ENCODE measurements around the gene ADAMTSL1. TPM values are rescaled to one million over a fixed set of nuclear protein-coding genes. Genes with fewer than 3 reads are reported as not detected.

Gene ADAMTSL1
- total RNA-seq, 1 experiment from 2014 or later = not detected

GRCh38 chr9:18700714-18701113 lies 226.8 kb downstream of the ADAMTSL1 start:
- no peaks in the 10 kb centered on the region for H3K27me3 Mint-ChIP-seq (ENCODE audit: unreplicated experiment)
- no peak for TF ChIP-seq CTCF (IDR thresholded peaks at IDR 0.05; ENCODE audit: unreplicated experiment)
- H3K4me1 Mint-ChIP-seq (ENCODE audit: low read depth, unreplicated experiment) = no peaks in the 10 kb centered on the region
- CTCF ChIA-PET = no interaction called here
- no peak overlapping the region for H3K27ac Mint-ChIP-seq (ENCODE audit: unreplicated experiment)
- peaks cover 7% of the 10 kb centered on the region for H3K9me3 Mint-ChIP-seq (ENCODE audit: low read depth, unreplicated experiment)
- DNase-seq = no peak
- H3K4me3 Mint-ChIP-seq (ENCODE audit: low read depth, unreplicated experiment) = no peak overlapping the region
- intact Hi-C loops (cut with micrococcal nuclease; ENCODE audit: unreplicated experiment) = no loop called here
- H3K36me3 Mint-ChIP-seq (ENCODE audit: insufficient read depth, unreplicated experiment) = no peaks in the 10 kb centered on the region
- BruUV-seq (replicated peaks) = no TSS peak

- CTCF ChIA-PET = no interaction called here
- no peak for TF ChIP-seq CTCF (IDR thresholded peaks at IDR 0.05; ENCODE audit: unreplicated experiment)
- H3K4me3 Mint-ChIP-seq (ENCODE audit: low read depth, unreplicated experiment) = no peak overlapping the region
- no peaks in the 10 kb centered on the region for H3K4me1 Mint-ChIP-seq (ENCODE audit: low read depth, unreplicated experiment)
- no peak overlapping the region for H3K27ac Mint-ChIP-seq (ENCODE audit: unreplicated experiment)
- BruUV-seq (replicated peaks) = no TSS peak
- intact Hi-C loops (cut with micrococcal nuclease; ENCODE audit: unreplicated experiment) = no loop called here
- H3K36me3 Mint-ChIP-seq (ENCODE audit: insufficient read depth, unreplicated experiment) = no peaks in the 10 kb centered on the region
- H3K9me3 Mint-ChIP-seq (ENCODE audit: low read depth, unreplicated experiment) = no peaks in the 10 kb centered on the region
- no peaks in the 10 kb centered on the region for H3K27me3 Mint-ChIP-seq (ENCODE audit: unreplicated experiment)
- DNase-seq = no peak
Measured at GRCh38 chr9:18703151-18703900, 229.4 kb downstream of the ADAMTSL1 start.

- no peaks in the 10 kb centered on the region for H3K27me3 Mint-ChIP-seq (ENCODE audit: unreplicated experiment)
- no peak overlapping the region for H3K4me3 Mint-ChIP-seq (ENCODE audit: low read depth, unreplicated experiment)
- intact Hi-C loops (cut with micrococcal nuclease; ENCODE audit: unreplicated experiment) = no loop called here
- no peaks in the 10 kb centered on the region for H3K4me1 Mint-ChIP-seq (ENCODE audit: low read depth, unreplicated experiment)
- H3K9me3 Mint-ChIP-seq (ENCODE audit: low read depth, unreplicated experiment) = no peaks in the 10 kb centered on the region
- TF ChIP-seq CTCF (IDR thresholded peaks at IDR 0.05; ENCODE audit: unreplicated experiment) = no peak
- no TSS peak for BruUV-seq (replicated peaks)
- DNase-seq = no peak
- H3K27ac Mint-ChIP-seq (ENCODE audit: unreplicated experiment) = no peak overlapping the region
- CTCF ChIA-PET = no interaction called here
- no peaks in the 10 kb centered on the region for H3K36me3 Mint-ChIP-seq (ENCODE audit: insufficient read depth, unreplicated experiment)
Measured at GRCh38 chr9:18703901-18704379, 230.0 kb downstream of the ADAMTSL1 start.

- Mint-ChIP-seq H3K27me3 (ENCODE audit: unreplicated experiment) (no peaks in the 10 kb centered on the region), H3K4me3 (ENCODE audit: low read depth, unreplicated experiment) (no peak overlapping the region), H3K9me3 (ENCODE audit: low read depth, unreplicated experiment) (no peaks in the 10 kb centered on the region), H3K36me3 (ENCODE audit: insufficient read depth, unreplicated experiment) (no peaks in the 10 kb centered on the region), H3K4me1 (ENCODE audit: low read depth, unreplicated experiment) (no peaks in the 10 kb centered on the region), H3K27ac (ENCODE audit: unreplicated experiment) (no peak overlapping the region)
- CTCF ChIA-PET = no interaction called here
- intact Hi-C loops (cut with micrococcal nuclease; ENCODE audit: unreplicated experiment) = no loop called here
- no peak for DNase-seq
- no peak for TF ChIP-seq CTCF (IDR thresholded peaks at IDR 0.05; ENCODE audit: unreplicated experiment)
- BruUV-seq (replicated peaks) = no TSS peak
Measured at GRCh38 chr9:18705796-18706392, 231.9 kb downstream of the ADAMTSL1 start.
